HCT116 (cell line): ENCODE results near the gene NSFL1C. TPM values are rescaled to one million over a fixed set of nuclear protein-coding genes. Genes with fewer than 3 reads are reported as not detected.

Experiments used
- ATAC-seq: fragments of 200-7000 bp; cut with Tn5 transposase; 2 replicates; pipeline ENCODE4 v1.9.1; 2020; ENCODE audit warnings: mild to moderate bottlenecking, moderate library complexity
- BruUV-seq: library from RNA; stranded (reverse); fragments of 400-500 nt; replicated peaks from 2 replicates; lab custom pipeline; 2021; lab: Mats Ljungman, UMichigan
- CTCF ChIA-PET: fragments of 300-600 bp; sonication (Branson Sonifier 250); formaldehyde crosslinking; loops from one replicate; lab custom pipeline; 2021; ENCODE audit warnings: antibody characterized with exemption; lab: Charles Lee
- POLR2A ChIA-PET: fragments of 300-600, 350-600 bp; sonication (Branson Sonifier 250); formaldehyde crosslinking; loops from one replicate; lab custom pipeline; 2021; ENCODE audit warnings: antibody characterized with exemption; lab: Charles Lee
- RAD21 ChIA-PET, 2 experiments: fragments of 300-600 bp; sonication (Branson Sonifier 250); formaldehyde crosslinking; loops; one replicate each; lab custom pipeline; 2023; ENCODE audit warnings: low total read pairs in 2 of 2; ENCODE audit not compliant: uncharacterized antibody in 2 of 2, unreplicated experiment in 2 of 2, low non-redundant PET in 1 of 2; lab: Charles Lee
- DNase-seq: peaks from one replicate; pipeline ENCODE4 v3.0.0-alpha.2; 2010; ENCODE audit warnings: low read depth, low spot score
- H2AFZ ChIP-seq: fragments of 200-600 bp; shearing (Covaris generic), sonication (generic); 2 replicates; pipeline ENCODE4 v1.6.1; 2017; ENCODE audit warnings: low read depth, mixed run types, mixed read lengths, antibody characterized with exemption, low read length; ENCODE audit not compliant: poor library complexity, severe bottlenecking
- H3K27ac ChIP-seq: 2 replicates; pipeline ENCODE4 v1.5.1; 2012; ENCODE audit warnings: low read depth, low read length
- H3K27me3 ChIP-seq: fragments of 200-600 bp; sonication (generic); 2 replicates; pipeline ENCODE4 v1.6.1; 2016; ENCODE audit warnings: mixed run types, low read length, mixed read lengths; ENCODE audit not compliant: insufficient read depth
- H3K36me3 ChIP-seq, 2 experiments: fragments of 200-500 bp in 1 of 2; fragments of 200-600 bp in 1 of 2; sonication (Bioruptor generic) in 1 of 2; sonication (generic) in 1 of 2; 2 replicates each; pipeline versions ENCODE4 v1.5.1 to v1.6.1; 2014 to 2016; ENCODE audit warnings: low read length in 2 of 2, inconsistent platforms in 1 of 2, mixed read lengths in 1 of 2, mixed run types in 1 of 2; ENCODE audit not compliant: insufficient read depth in 2 of 2, control insufficient read depth in 1 of 2
- H3K4me1 ChIP-seq, 2 experiments: fragments of 200-600 bp in 1 of 2; sonication (generic) in 1 of 2; 2 replicates each; pipeline versions ENCODE4 v1.5.1 to v1.6.1; 2012 to 2017; ENCODE audit warnings: low read length in 2 of 2, inconsistent platforms in 1 of 2, mild to moderate bottlenecking in 1 of 2, mixed read lengths in 1 of 2, mixed run types in 1 of 2, moderate library complexity in 1 of 2; ENCODE audit not compliant: insufficient read depth in 2 of 2, control insufficient read depth in 1 of 2
- H3K4me2 ChIP-seq: fragments of 200-600 bp; sonication (generic); 2 replicates; pipeline ENCODE4 v1.6.1; 2017; ENCODE audit warnings: mixed run types, low read length, mixed read lengths
- H3K4me3 ChIP-seq, 2 experiments: fragments of 200-600 bp in 1 of 2; sonication (generic) in 1 of 2; replicated peaks in 1 of 2; 2 replicates each; pipeline ENCODE4 v1.5.1; 2011 to 2016; ENCODE audit warnings: low read length in 2 of 2, control low read depth in 1 of 2, low read depth in 1 of 2, mild to moderate bottlenecking in 1 of 2, mixed read lengths in 1 of 2, mixed run types in 1 of 2
- H3K79me2 ChIP-seq: fragments of 200-600 bp; sonication (generic); 2 replicates; pipeline ENCODE4 v1.6.1; 2017; ENCODE audit warnings: mild to moderate bottlenecking, mixed run types, low read length, moderate library complexity, mixed read lengths; ENCODE audit not compliant: insufficient read depth
- H3K9ac ChIP-seq: fragments of 200-600 bp; sonication (generic); 2 replicates; pipeline ENCODE4 v1.6.1; 2016; ENCODE audit warnings: low read length, mixed read lengths
- H3K9me2 ChIP-seq: fragments of 200-600 bp; sonication (generic), shearing (Covaris generic); 2 replicates; pipeline ENCODE4 v1.6.1; 2017; ENCODE audit warnings: mixed run types, mild to moderate bottlenecking, moderate library complexity; ENCODE audit not compliant: insufficient read depth
- H3K9me3 ChIP-seq, 2 experiments: fragments of 200-500 bp in 1 of 2; fragments of 200-600 bp in 1 of 2; sonication (Bioruptor generic) in 1 of 2; sonication (generic) in 1 of 2; 2 replicates each; pipeline ENCODE4 v1.6.1; 2014 to 2017; ENCODE audit warnings: low read length in 2 of 2, mixed read lengths in 2 of 2, inconsistent platforms in 1 of 2, low read depth in 1 of 2, mild to moderate bottlenecking in 1 of 2, mixed run types in 1 of 2, moderate library complexity in 1 of 2; ENCODE audit not compliant: control insufficient read depth in 1 of 2, insufficient read depth in 1 of 2
- H4K20me1 ChIP-seq: fragments of 200-600 bp; sonication (generic), shearing (Covaris generic); 2 replicates; pipeline ENCODE4 v1.6.1; 2017; ENCODE audit warnings: mixed run types, mild to moderate bottlenecking, moderate library complexity; ENCODE audit not compliant: insufficient read depth
- CBX3 ChIP-seq: IDR thresholded peaks from 2 replicates; pipeline ENCODE4 v1.6.1; 2012; ENCODE audit warnings: low read depth
- EGR1 ChIP-seq: IDR thresholded peaks from 2 replicates; pipeline ENCODE4 v1.6.1; 2012; ENCODE audit warnings: low read depth
- ELF1 ChIP-seq: IDR thresholded peaks from 2 replicates; pipeline ENCODE4 v1.6.1; 2012; ENCODE audit warnings: low read depth, borderline replicate concordance
- EZH2phosphoT487 ChIP-seq: fragments of 200-600 bp; IDR thresholded peaks from 2 replicates; pipeline ENCODE4 v1.6.1; 2018; ENCODE audit warnings: antibody characterized with exemption, borderline replicate concordance
- FOSL1 ChIP-seq: IDR thresholded peaks from 2 replicates; pipeline ENCODE4 v1.6.1; 2012; ENCODE audit warnings: low read depth
- JUND ChIP-seq: IDR thresholded peaks from 2 replicates; pipeline ENCODE4 v1.6.1; 2012
- POLR2A ChIP-seq: IDR thresholded peaks from 2 replicates; pipeline ENCODE4 v1.7.0; 2011; ENCODE audit warnings: borderline replicate concordance; ENCODE audit not compliant: insufficient read depth, insufficient read length; ENCODE audit errors: extremely low read depth
- POLR2AphosphoS5 ChIP-seq: IDR thresholded peaks from 2 replicates; pipeline ENCODE4 v1.6.1; 2011; ENCODE audit warnings: mild to moderate bottlenecking, low read depth, low read length, moderate library complexity
- RAD21 ChIP-seq: IDR thresholded peaks from 2 replicates; pipeline ENCODE4 v1.6.1; 2012; ENCODE audit warnings: low read depth, mild to moderate bottlenecking
- SIN3A ChIP-seq: IDR thresholded peaks from 2 replicates; pipeline ENCODE4 v1.6.1; 2012; ENCODE audit warnings: low read depth
- SRF ChIP-seq: IDR thresholded peaks from 2 replicates; pipeline ENCODE4 v1.6.1; 2012; ENCODE audit warnings: low read depth
- TCF7L2 ChIP-seq: IDR thresholded peaks from 2 replicates; pipeline ENCODE4 v1.7.0; 2011; ENCODE audit warnings: borderline replicate concordance, inconsistent platforms; ENCODE audit not compliant: insufficient read depth, insufficient read length; ENCODE audit errors: extremely low read depth
- YY1 ChIP-seq: IDR thresholded peaks from 2 replicates; pipeline ENCODE4 v1.6.1; 2011; ENCODE audit warnings: low read length, low read depth, moderate library complexity, mild to moderate bottlenecking; ENCODE audit not compliant: insufficient replicate concordance; ENCODE audit errors: extremely low read depth
- ZFX ChIP-seq: fragments of 450-650 bp; IDR thresholded peaks from 2 replicates; pipeline ENCODE4 v1.6.1; 2017
- ZNF274 ChIP-seq: fragments of 200-500 bp; sonication (Bioruptor generic); IDR thresholded peaks from 2 replicates; pipeline ENCODE4 v1.6.1; 2014; ENCODE audit warnings: mild to moderate bottlenecking, low read depth, low read length, inconsistent platforms
- intact Hi-C: fragments of 100-400 bp; cut with micrococcal nuclease; formaldehyde crosslinking; loops from 2 replicates; pipeline ENCODE4 v1.10.0; 2022
- total RNA-seq: library from RNA; stranded (reverse); gene quantifications from one replicate; pipeline ENCODE4 v1.2.1, GENCODE V29; 2021; ENCODE audit not compliant: unreplicated experiment
- TF ChIP-seq, protein P1 (sequence below): IDR thresholded peaks from 2 replicates; pipeline ENCODE4 v1.6.1; 2012
- TF ChIP-seq, protein P2 (sequence below): IDR thresholded peaks from 2 replicates; pipeline ENCODE4 v1.6.1; 2012; ENCODE audit warnings: low read depth
- TF ChIP-seq, protein P3 (sequence below), 3 experiments: fragments of 200-600 bp in 1 of 3; sonication (generic) in 1 of 3; IDR thresholded peaks in 2 of 3; conservative IDR thresholded peaks in 1 of 3; 2 replicates each; pipeline ENCODE4 v1.5.1; 2012 to 2017; ENCODE audit warnings: low read depth in 2 of 3, low read length in 2 of 3, antibody characterized with exemption in 1 of 3, borderline replicate concordance in 1 of 3, control low read depth in 1 of 3, mild to moderate bottlenecking in 1 of 3, mixed read lengths in 1 of 3, mixed run types in 1 of 3, moderate library complexity in 1 of 3; ENCODE audit not compliant: insufficient read depth in 1 of 3

The NSFL1C gene
- total RNA-seq, 1 experiment from 2014 or later, result 93.4 TPM

DNA sequence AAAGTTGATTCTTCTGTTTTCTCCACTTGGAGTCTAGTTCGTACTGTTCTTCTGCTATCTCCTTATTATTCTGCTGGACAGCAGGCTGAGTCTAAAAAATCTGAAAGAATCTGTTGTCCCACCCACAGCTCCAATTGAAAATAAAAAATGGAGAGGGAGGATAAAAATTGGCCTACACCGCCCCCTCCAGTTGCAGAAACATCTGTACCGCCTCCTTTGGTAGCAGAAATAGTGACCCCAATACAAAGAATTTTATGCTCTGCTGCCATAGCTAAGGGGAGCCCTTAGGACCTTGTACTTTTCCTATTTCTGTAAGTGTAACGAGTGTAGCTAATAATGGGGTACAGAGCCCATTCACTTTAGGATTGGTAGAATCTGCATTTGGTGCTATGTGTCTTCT is 68.9 kb downstream of the NSFL1C start:
- peaks cover 2% of the 10 kb centered on the region; the same call in 1 of the 2 replicates for H3K79me2 ChIP-seq
- no peaks in the 10 kb centered on the region for H3K9me2 ChIP-seq
- H3K36me3 ChIP-seq, result no peaks in the 10 kb centered on the region
- POLR2A ChIA-PET, result no interaction called here
- RAD21 ChIA-PET, result no interaction called here
- H3K4me2 ChIP-seq, result no peak overlapping the region
- H3K9me3 ChIP-seq, result no peaks in the 10 kb centered on the region
- no peaks in the 10 kb centered on the region for H4K20me1 ChIP-seq
- intact Hi-C loops, result no loop called here
- no peak for ATAC-seq
- no peak overlapping the region for H3K9ac ChIP-seq
- H3K4me3 ChIP-seq, result no peak overlapping the region
- no peak overlapping the region for H3K27ac ChIP-seq
- H3K4me1 ChIP-seq, result peaks cover 10 to 31% of the 10 kb centered on the region in 2 experiments; a peak in 3 of 4 replicates
- H2AFZ ChIP-seq, result no peak overlapping the region
- BruUV-seq, result no TSS peak
- CTCF ChIA-PET, result interaction anchor here (1.3 to 1.6 kb wide), 2 partner anchors 85 to 188 kb away, joined by 3 to 4 read pairs; no protein-coding TSS in a partner anchor
- H3K27me3 ChIP-seq, result no peaks in the 10 kb centered on the region
- TF ChIP-seq, protein P1, sequence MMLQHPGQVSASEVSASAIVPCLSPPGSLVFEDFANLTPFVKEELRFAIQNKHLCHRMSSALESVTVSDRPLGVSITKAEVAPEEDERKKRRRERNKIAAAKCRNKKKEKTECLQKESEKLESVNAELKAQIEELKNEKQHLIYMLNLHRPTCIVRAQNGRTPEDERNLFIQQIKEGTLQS, result no peak
- TF ChIP-seq, protein P2, sequence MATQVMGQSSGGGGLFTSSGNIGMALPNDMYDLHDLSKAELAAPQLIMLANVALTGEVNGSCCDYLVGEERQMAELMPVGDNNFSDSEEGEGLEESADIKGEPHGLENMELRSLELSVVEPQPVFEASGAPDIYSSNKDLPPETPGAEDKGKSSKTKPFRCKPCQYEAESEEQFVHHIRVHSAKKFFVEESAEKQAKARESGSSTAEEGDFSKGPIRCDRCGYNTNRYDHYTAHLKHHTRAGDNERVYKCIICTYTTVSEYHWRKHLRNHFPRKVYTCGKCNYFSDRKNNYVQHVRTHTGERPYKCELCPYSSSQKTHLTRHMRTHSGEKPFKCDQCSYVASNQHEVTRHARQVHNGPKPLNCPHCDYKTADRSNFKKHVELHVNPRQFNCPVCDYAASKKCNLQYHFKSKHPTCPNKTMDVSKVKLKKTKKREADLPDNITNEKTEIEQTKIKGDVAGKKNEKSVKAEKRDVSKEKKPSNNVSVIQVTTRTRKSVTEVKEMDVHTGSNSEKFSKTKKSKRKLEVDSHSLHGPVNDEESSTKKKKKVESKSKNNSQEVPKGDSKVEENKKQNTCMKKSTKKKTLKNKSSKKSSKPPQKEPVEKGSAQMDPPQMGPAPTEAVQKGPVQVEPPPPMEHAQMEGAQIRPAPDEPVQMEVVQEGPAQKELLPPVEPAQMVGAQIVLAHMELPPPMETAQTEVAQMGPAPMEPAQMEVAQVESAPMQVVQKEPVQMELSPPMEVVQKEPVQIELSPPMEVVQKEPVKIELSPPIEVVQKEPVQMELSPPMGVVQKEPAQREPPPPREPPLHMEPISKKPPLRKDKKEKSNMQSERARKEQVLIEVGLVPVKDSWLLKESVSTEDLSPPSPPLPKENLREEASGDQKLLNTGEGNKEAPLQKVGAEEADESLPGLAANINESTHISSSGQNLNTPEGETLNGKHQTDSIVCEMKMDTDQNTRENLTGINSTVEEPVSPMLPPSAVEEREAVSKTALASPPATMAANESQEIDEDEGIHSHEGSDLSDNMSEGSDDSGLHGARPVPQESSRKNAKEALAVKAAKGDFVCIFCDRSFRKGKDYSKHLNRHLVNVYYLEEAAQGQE, result no peak
- TF ChIP-seq TCF7L2 (no peak), YY1 (no peak), ZNF274 (no peak), ZFX (no peak), ELF1 (no peak), CBX3 (no peak), RAD21 (peak; percentile 53), POLR2AphosphoS5 (no peak), POLR2A (no peak), EZH2phosphoT487 (no peak), FOSL1 (no peak), EGR1 (no peak), JUND (no peak), SIN3A (no peak), SRF (no peak)
- TF ChIP-seq, protein P3, sequence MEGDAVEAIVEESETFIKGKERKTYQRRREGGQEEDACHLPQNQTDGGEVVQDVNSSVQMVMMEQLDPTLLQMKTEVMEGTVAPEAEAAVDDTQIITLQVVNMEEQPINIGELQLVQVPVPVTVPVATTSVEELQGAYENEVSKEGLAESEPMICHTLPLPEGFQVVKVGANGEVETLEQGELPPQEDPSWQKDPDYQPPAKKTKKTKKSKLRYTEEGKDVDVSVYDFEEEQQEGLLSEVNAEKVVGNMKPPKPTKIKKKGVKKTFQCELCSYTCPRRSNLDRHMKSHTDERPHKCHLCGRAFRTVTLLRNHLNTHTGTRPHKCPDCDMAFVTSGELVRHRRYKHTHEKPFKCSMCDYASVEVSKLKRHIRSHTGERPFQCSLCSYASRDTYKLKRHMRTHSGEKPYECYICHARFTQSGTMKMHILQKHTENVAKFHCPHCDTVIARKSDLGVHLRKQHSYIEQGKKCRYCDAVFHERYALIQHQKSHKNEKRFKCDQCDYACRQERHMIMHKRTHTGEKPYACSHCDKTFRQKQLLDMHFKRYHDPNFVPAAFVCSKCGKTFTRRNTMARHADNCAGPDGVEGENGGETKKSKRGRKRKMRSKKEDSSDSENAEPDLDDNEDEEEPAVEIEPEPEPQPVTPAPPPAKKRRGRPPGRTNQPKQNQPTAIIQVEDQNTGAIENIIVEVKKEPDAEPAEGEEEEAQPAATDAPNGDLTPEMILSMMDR (IDR thresholded peaks at IDR 0.05 in 2 of 3, conservative IDR thresholded peaks at IDR 0.05 in 1 of 3; ENCODE audit: borderline replicate concordance in 1 of 3, insufficient read depth in 1 of 3, low read depth in 2 of 3, low read length in 2 of 3), result peak; percentile 21 to 45 (median 33); a peak in 4 of 6 replicates
- no peak for DNase-seq
